Mesenteric fat pad (tissue), 1 donor: Measurements from ENCODE around the gene CEBPA. TPM values are rescaled to one million over a fixed set of nuclear protein-coding genes. Genes with fewer than 3 reads are reported as not detected.

ENCODE experiments used
- DNase-seq: peaks from one replicate; pipeline ENCODE4 v3.0.0-alpha.2; 2020; ENCODE audit warnings: low spot score
- long read RNA-seq: library from polyadenylated mRNA; unstranded; transcript quantifications from one replicate; pipeline ENCODE4 v2.0.0, GENCODE V29; 2020
- total RNA-seq: library from RNA; stranded (reverse); fragmentation: NEBNext Ultra II Directional; extraction: Animal tissue kit (Norgen Biotek cat#: 25700); gene quantifications from one replicate; pipeline ENCODE4 v1.2.1, GENCODE V29; 2021
- donor health status: DM: yes; HTN: yes; CAD: no.

CEBPA gene
- 263 TPM for total RNA-seq
- long read RNA-seq, transcript CEBPA-201 (1 exons, 2,631 nt): major isoform, 74 of 74 reads
- long read RNA-seq, partial matches to known transcripts: 0 of 74 reads
- long read RNA-seq, other reads (novel, unspliced or antisense): 0 of 74 reads

GRCh38 chr19:33302175-33302973 is at the start of gene CEBPA:
Gene CEBPA (minus strand): TSS chr19:33302534. CDS start chr19:33302414, 120 bp downstream.
- peak; percentile 94 for DNase-seq

- no peak for DNase-seq
Observed at GRCh38 chr19:33350538-33351309, 48.4 kb upstream of the CEBPA start.

- DNase-seq: no peak
Observed at GRCh38 chr19:33349319-33350289, 47.3 kb upstream of the CEBPA start.

- DNase-seq: no peak
Observed at GRCh38 chr19:33348301-33349010, 46.1 kb upstream of the CEBPA start.

- DNase-seq: no peak
Observed at GRCh38 chr19:33347300-33347699, 45.0 kb upstream of the CEBPA start.

GRCh38 chr19:33346665-33347064 is 44.3 kb upstream of the CEBPA start:
- no peak for DNase-seq

- DNase-seq: no peak
Observed at GRCh38 chr19:33345163-33345562, 42.8 kb upstream of the CEBPA start.

- no peak for DNase-seq
Observed at GRCh38 chr19:33344573-33344925, 42.2 kb upstream of the CEBPA start.

- no peak for DNase-seq
Observed at GRCh38 chr19:33343859-33344572, 41.7 kb upstream of the CEBPA start.

GRCh38 chr19:33343301-33343700 is 41.0 kb upstream of the CEBPA start:
- DNase-seq: no peak

- no peak for DNase-seq
Observed at GRCh38 chr19:33340991-33341390, 38.7 kb upstream of the CEBPA start.

- no peak for DNase-seq
Observed at GRCh38 chr19:33339016-33339984, 37.0 kb upstream of the CEBPA start.

- DNase-seq: no peak
Observed at GRCh38 chr19:33335446-33335845, 33.1 kb upstream of the CEBPA start.

- no peak for DNase-seq
Observed at GRCh38 chr19:33334271-33334670, 31.9 kb upstream of the CEBPA start.

GRCh38 chr19:33333642-33334041 is 31.3 kb upstream of the CEBPA start:
- DNase-seq: no peak

GRCh38 chr19:33333151-33333550 is 30.8 kb upstream of the CEBPA start:
- no peak for DNase-seq

- DNase-seq: no peak
Observed at GRCh38 chr19:33332248-33332647, 29.9 kb upstream of the CEBPA start.

- DNase-seq: no peak
Observed at GRCh38 chr19:33329736-33330135, 27.4 kb upstream of the CEBPA start.

GRCh38 chr19:33329060-33329459 is 26.7 kb upstream of the CEBPA start:
- DNase-seq: no peak
